ENCODE measurements around the gene IRF1.

DNA sequence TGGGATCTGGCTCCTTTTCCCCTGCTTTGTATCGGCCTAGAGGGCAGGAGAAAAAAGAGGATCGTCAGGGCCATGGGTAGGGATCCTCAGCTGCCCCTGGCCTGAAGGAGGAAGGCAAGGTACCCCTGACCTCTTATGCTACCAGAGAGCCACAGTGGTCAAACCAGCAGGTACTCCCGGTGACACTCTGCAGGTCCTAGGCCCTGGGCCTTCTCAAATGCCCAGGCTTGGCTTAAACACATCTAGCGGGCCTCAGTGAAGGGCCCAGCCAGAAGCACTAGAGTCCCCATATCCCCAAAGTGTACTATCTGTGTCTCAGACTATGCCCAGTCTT lies 3.5 kb downstream of the IRF1 start:
- no peak for TF ChIP-seq EZH2 (IDR thresholded peaks at IDR 0.05)
- TF ChIP-seq POLR2AphosphoS5 (IDR thresholded peaks at IDR 0.05; ENCODE audit: borderline replicate concordance, low read depth, low read length), result no peak
